MM.1S (cell line): ENCODE measurements around the gene LCT.

Source experiments
- EZH2 ChIP-seq: fragments of 300-600 bp; sonication (generic); optimal IDR thresholded peaks from 2 replicates; pipeline ENCODE3; 2017; ENCODE audit warnings: low read depth, mild to moderate bottlenecking, antibody characterized with exemption, low read length, mixed read lengths
- TF ChIP-seq, protein P1 (sequence below): fragments of 300-600 bp; sonication (generic); IDR thresholded peaks from 2 replicates; pipeline ENCODE4 v1.5.1; 2016; ENCODE audit warnings: antibody characterized with exemption, low read length, mixed read lengths

DNA sequence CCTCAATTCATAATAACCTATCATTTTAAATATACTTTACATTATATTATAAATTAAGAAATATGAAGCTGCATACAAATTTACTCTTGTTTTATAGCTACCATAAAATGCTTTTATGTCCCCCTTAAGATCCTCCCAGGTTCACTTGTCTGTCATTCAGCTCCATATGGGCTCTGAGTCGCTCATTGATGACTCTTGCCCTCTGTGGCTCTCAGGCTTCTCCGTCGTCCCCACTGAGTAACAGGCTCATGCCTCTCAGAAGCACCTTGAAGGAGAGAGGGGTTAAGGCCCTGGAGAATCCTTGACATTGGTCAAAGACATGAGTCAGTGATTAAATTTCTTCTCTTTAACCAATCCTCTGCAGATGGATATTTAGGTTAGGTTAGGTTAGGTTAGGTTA is 45.4 kb upstream of the LCT start:
- TF ChIP-seq, protein P1, sequence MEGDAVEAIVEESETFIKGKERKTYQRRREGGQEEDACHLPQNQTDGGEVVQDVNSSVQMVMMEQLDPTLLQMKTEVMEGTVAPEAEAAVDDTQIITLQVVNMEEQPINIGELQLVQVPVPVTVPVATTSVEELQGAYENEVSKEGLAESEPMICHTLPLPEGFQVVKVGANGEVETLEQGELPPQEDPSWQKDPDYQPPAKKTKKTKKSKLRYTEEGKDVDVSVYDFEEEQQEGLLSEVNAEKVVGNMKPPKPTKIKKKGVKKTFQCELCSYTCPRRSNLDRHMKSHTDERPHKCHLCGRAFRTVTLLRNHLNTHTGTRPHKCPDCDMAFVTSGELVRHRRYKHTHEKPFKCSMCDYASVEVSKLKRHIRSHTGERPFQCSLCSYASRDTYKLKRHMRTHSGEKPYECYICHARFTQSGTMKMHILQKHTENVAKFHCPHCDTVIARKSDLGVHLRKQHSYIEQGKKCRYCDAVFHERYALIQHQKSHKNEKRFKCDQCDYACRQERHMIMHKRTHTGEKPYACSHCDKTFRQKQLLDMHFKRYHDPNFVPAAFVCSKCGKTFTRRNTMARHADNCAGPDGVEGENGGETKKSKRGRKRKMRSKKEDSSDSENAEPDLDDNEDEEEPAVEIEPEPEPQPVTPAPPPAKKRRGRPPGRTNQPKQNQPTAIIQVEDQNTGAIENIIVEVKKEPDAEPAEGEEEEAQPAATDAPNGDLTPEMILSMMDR, result no peak
- TF ChIP-seq EZH2, result no peak
